ENCODE measurements around the gene ITSN2. TPM values are rescaled to one million over a fixed set of nuclear protein-coding genes. Genes with fewer than 3 reads are reported as not detected.
A peak's percentile ranks its signal among the peaks of the same experiment; 100 is the strongest.

Gene ITSN2
- total and polyA plus RNA-seq, 2 of the 8 experiments (the other 6 are each of a cell fraction or from before 2014, with no cell fraction given), result 9.3 to 17.0 TPM

DNA sequence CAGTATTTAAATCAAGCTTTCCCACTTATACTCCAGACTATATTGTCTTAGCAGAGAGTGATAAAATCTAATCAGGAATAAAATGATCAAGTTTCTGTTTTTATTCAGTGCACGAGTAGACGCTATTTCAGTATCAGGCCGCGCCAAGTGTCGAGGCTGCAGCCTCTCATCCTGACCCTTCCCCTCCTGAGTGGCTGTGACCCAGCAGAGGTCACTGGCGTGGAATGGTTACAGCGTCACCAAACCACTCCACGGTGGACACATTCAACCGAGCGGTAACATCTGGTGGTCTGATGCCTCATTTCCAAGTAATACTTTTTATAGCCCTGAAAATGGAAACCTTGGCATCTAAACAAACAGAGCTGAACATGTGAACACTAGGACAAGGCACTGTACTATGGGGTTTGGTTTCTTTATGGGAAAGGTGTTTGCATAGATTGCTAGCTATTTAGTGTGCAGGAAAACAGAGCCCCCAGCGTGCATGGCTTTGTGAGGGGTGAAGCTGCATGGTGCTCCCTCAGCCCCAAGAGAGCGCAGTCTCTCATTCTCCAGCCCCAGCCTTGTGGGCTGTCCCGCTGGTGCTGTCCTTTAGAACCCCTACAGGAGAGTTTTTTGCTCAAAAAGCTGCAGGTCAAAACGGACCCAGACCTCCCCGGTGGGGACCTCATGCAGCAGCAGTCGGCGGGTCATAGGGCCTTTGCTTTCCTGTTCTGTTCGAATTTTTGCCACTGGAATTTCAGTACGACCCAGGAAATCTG is 157.1 kb downstream of the ITSN2 start:
- Histone ChIP-seq H3K23ac (ENCODE audit: insufficient read length) (no peak overlapping the region), H3K79me2 (ENCODE audit: control insufficient read depth in 1 of 2, insufficient read depth in 2 of 2, low read length in 2 of 2) (no peaks in the 10 kb centered on the region), H3K23me2 (ENCODE audit: low read depth, low read length) (no peaks in the 10 kb centered on the region), H3K27ac (ENCODE audit: low read depth, low read length) (0 out of 2 replicates have a peak overlapping the region, but pooled peaks have one; percentile 17), H2AFZ (ENCODE audit: low read length) (no peak overlapping the region), H3K9ac (replicated peaks in 1 of 4; ENCODE audit: extremely low read depth in 1 of 4, low read depth in 3 of 4, low read length in 3 of 4) (no peak overlapping the region), H2AK5ac (ENCODE audit: low read depth, low read length) (no peak overlapping the region), H3K14ac (ENCODE audit: insufficient read length) (no peak overlapping the region), H3K36me3 (ENCODE audit: control insufficient read depth in 2 of 4, insufficient read depth in 4 of 4, low read length in 3 of 4) (no peaks in the 10 kb centered on the region), H4K20me1 (replicated peaks in 1 of 2; ENCODE audit: control insufficient read depth in 1 of 2, insufficient read depth in 2 of 2, low read length in 2 of 2) (peaks cover 0 to 2% of the 10 kb centered on the region in 2 experiments), H3K4me3 (ENCODE audit: extremely low read depth in 1 of 4, insufficient read depth in 2 of 4, low read depth in 3 of 4, low read length in 4 of 4) (no peak overlapping the region), H3K27me3 (replicated peaks in 1 of 4; ENCODE audit: control insufficient read depth in 3 of 4, extremely low read depth in 1 of 4, insufficient read depth in 3 of 4, low read length in 3 of 4) (no peaks in the 10 kb centered on the region; a peak in 1 of 7 replicates), H4K8ac (ENCODE audit: extremely low read depth, insufficient read depth, low read length) (no peak overlapping the region), H2BK12ac (ENCODE audit: low read depth, low read length) (no peak overlapping the region), H2BK15ac (ENCODE audit: low read length) (no peak overlapping the region), H3K4me2 (ENCODE audit: insufficient read depth in 1 of 2, low read depth in 2 of 2, low read length in 2 of 2) (no peak overlapping the region), H3K56ac (replicated peaks; ENCODE audit: insufficient read length, low read depth, low read length) (no peak overlapping the region), H2BK5ac (ENCODE audit: low read depth, low read length) (no peak overlapping the region), H2BK120ac (replicated peaks; ENCODE audit: low read depth, low read length) (no peak overlapping the region), H3K4ac (replicated peaks; ENCODE audit: insufficient read length, low read depth, low read length) (no peak overlapping the region), H3K4me1 (replicated peaks in 1 of 4; ENCODE audit: control insufficient read depth in 3 of 4, insufficient read depth in 4 of 4, low read length in 3 of 4) (no peaks in the 10 kb centered on the region; a peak in 1 of 7 replicates), H3K9me3 (ENCODE audit: insufficient read depth in 2 of 2, low read depth in 1 of 2, low read length in 1 of 2) (no peaks in the 10 kb centered on the region), H2BK20ac (ENCODE audit: low read length) (no peak overlapping the region), H3K18ac (ENCODE audit: extremely low read depth, low read length) (no peak overlapping the region), H3K79me1 (ENCODE audit: low read depth, low read length) (no peaks in the 10 kb centered on the region), H4K91ac (replicated peaks; ENCODE audit: insufficient read length, low read length) (no peak overlapping the region), H4K5ac (ENCODE audit: insufficient read length, low read depth, low read length) (no peak overlapping the region)
- ChIA-PET CTCF (ENCODE audit: partially characterized antibody) (interaction anchor here (0.7 to 2.3 kb wide), 6 partner anchors 11 to 160 kb away, joined by 3 to 7 read pairs (median 3); no protein-coding TSS in a partner anchor), POLR2A (ENCODE audit: partially characterized antibody) (interaction anchor here (0.6 kb wide), 1 partner anchor 10 kb away, joined by 3 read pairs; no protein-coding TSS in a partner anchor)
- FAIRE-seq (no peak), DNase-seq (ENCODE audit: low read depth in 1 of 2, low spot score in 2 of 2) (no peak)
- no peak for TF ChIP-seq SP4 (IDR thresholded peaks at IDR 0.05; ENCODE audit: low read length)
- no peak for TF ChIP-seq SP2 (IDR thresholded peaks at IDR 0.05; ENCODE audit: low read length)
- TF ChIP-seq BCL11A (IDR thresholded peaks at IDR 0.05; ENCODE audit: low read depth in 2 of 2, low read length in 2 of 2), result no peak
- TF ChIP-seq FOSL1 (IDR thresholded peaks at IDR 0.05; ENCODE audit: insufficient read depth, low read depth, low read length), result no peak
- TF ChIP-seq, protein P1, sequence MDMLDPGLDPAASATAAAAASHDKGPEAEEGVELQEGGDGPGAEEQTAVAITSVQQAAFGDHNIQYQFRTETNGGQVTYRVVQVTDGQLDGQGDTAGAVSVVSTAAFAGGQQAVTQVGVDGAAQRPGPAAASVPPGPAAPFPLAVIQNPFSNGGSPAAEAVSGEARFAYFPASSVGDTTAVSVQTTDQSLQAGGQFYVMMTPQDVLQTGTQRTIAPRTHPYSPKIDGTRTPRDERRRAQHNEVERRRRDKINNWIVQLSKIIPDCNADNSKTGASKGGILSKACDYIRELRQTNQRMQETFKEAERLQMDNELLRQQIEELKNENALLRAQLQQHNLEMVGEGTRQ (IDR thresholded peaks at IDR 0.05; ENCODE audit: low read length), result no peak
- TF ChIP-seq, protein P2, sequence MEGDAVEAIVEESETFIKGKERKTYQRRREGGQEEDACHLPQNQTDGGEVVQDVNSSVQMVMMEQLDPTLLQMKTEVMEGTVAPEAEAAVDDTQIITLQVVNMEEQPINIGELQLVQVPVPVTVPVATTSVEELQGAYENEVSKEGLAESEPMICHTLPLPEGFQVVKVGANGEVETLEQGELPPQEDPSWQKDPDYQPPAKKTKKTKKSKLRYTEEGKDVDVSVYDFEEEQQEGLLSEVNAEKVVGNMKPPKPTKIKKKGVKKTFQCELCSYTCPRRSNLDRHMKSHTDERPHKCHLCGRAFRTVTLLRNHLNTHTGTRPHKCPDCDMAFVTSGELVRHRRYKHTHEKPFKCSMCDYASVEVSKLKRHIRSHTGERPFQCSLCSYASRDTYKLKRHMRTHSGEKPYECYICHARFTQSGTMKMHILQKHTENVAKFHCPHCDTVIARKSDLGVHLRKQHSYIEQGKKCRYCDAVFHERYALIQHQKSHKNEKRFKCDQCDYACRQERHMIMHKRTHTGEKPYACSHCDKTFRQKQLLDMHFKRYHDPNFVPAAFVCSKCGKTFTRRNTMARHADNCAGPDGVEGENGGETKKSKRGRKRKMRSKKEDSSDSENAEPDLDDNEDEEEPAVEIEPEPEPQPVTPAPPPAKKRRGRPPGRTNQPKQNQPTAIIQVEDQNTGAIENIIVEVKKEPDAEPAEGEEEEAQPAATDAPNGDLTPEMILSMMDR (IDR thresholded peaks at IDR 0.05; ENCODE audit: control extremely low read depth in 1 of 3, insufficient read depth in 1 of 3, low read depth in 1 of 3, low read length in 3 of 3), result peak in 2 of 3 experiments; percentile 27 to 39; a peak in 3 of 4 replicates
- no peak for TF ChIP-seq CBX5 (IDR thresholded peaks at IDR 0.05; ENCODE audit: low read depth, low read length)
- peak; percentile 15 to 33; a peak in 3 of 4 replicates for TF ChIP-seq RAD21 (IDR thresholded peaks at IDR 0.05 in 1 of 2, conservative IDR thresholded peaks at IDR 0.05 in 1 of 2; ENCODE audit: low read depth in 2 of 2, low read length in 2 of 2)
- WGBS, 2 experiments (ENCODE audit: extremely low coverage in 1 of 2, insufficient coverage in 1 of 2, insufficient read length in 1 of 2, insufficient replicate concordance in 2 of 2, low coverage in 1 of 2, low lambda C conversion rate in 2 of 2, missing lambda C conversion rate in 1 of 2), result 87% methylated on average over 19 of the region's 19 CpGs; no CpG with 5 or more reads in 1 of the 2 experiments

Measured in H1 (cell line).